HepG2 (cell line): ENCODE measurements around the gene PIK3IP1. TPM values are rescaled to one million over a fixed set of nuclear protein-coding genes. Genes with fewer than 3 reads are reported as not detected.

Experiments used
- ATAC-seq: fragments of 200-7000 bp; cut with Tn5 transposase; 3 replicates; pipeline ENCODE4 v1.9.1; 2020; ENCODE audit warnings: mild to moderate bottlenecking, moderate library complexity
- BruUV-seq: library from RNA; stranded (reverse); fragments of 400-500 nt; replicated peaks from 2 replicates; lab custom pipeline; 2021; lab: Mats Ljungman, UMichigan
- CTCF ChIA-PET: fragments of 300-600 bp; formaldehyde crosslinking; extraction: SDS; loops from one replicate; lab custom pipeline; 2021; ENCODE audit warnings: low total read pairs, inconsistent platforms, low intra/inter-chr PET ratio; lab: Yijun Ruan, JAX
- POLR2A ChIA-PET: fragments of 350-600 bp; sonication (Branson Sonifier 250); formaldehyde crosslinking; loops from one replicate; lab custom pipeline; 2020; ENCODE audit warnings: antibody characterized with exemption, inconsistent platforms; lab: Yijun Ruan, JAX
- DNase-seq: peaks from one replicate; pipeline ENCODE4 v3.0.0-alpha.2; 2015; ENCODE audit warnings: low spot score
- FAIRE-seq: peaks from 3 replicates; lab custom pipeline; 2011; peaks lifted over from hg19 to GRCh38; lab: Jason Lieb, UNC
- H2AFZ ChIP-seq: one replicate; pipeline ENCODE4 v1.6.1; 2011; ENCODE audit warnings: low read length, inconsistent platforms
- H3K27ac ChIP-seq: fragments of 300-600 bp; 3 replicates; pipeline ENCODE4 v1.8.0; 2011; ENCODE audit warnings: mixed run types, mild to moderate bottlenecking, mixed read lengths, low read length, inconsistent platforms; ENCODE audit not compliant: insufficient read depth; ENCODE audit errors: extremely low read length
- H3K27me3 ChIP-seq, 2 experiments: fragments of 200-600 bp in 1 of 2; 2 replicates in 1 of 2; 3 replicates in 1 of 2; pipeline versions ENCODE4 v1.6.0 to v1.8.0; 2011; ENCODE audit warnings: low read length in 2 of 2, mild to moderate bottlenecking in 2 of 2, moderate library complexity in 2 of 2, inconsistent platforms in 1 of 2; ENCODE audit not compliant: insufficient read depth in 2 of 2, control insufficient read depth in 1 of 2
- H3K36me3 ChIP-seq, 2 experiments: fragments of 200-600 bp in 1 of 2; replicated peaks in 1 of 2; 2 replicates in 1 of 2; 3 replicates in 1 of 2; pipeline versions ENCODE4 v1.5.1 to v1.8.0; 2011; ENCODE audit warnings: low read length in 2 of 2, inconsistent platforms in 1 of 2; ENCODE audit not compliant: insufficient read depth in 2 of 2, control insufficient read depth in 1 of 2
- H3K4me1 ChIP-seq: 2 replicates; pipeline ENCODE4 v1.5.1; 2012; ENCODE audit warnings: low read length, inconsistent platforms; ENCODE audit not compliant: insufficient read depth
- H3K4me2 ChIP-seq: 2 replicates; pipeline ENCODE4 v1.6.0; 2011; ENCODE audit warnings: low read depth, low read length, inconsistent platforms
- H3K4me3 ChIP-seq, 3 experiments: fragments of 200-600 bp in 1 of 3; sonication (generic), shearing (Covaris generic) in 1 of 3; replicated peaks in 1 of 3; 2 replicates each; pipeline ENCODE4 v1.5.1; 2011 to 2016; ENCODE audit warnings: low read length in 3 of 3, inconsistent platforms in 2 of 3, low read depth in 2 of 3, mild to moderate bottlenecking in 2 of 3, control low read depth in 1 of 3, mixed read lengths in 1 of 3; ENCODE audit not compliant: insufficient read depth in 1 of 3
- H3K79me2 ChIP-seq: one replicate; pipeline ENCODE4 v1.6.1; 2011; ENCODE audit warnings: low read length, inconsistent platforms; ENCODE audit not compliant: insufficient read depth
- H3K9ac ChIP-seq: 2 replicates; pipeline ENCODE4 v1.6.0; 2011; ENCODE audit warnings: mild to moderate bottlenecking, low read depth, low read length, inconsistent platforms; ENCODE audit not compliant: insufficient read depth
- H3K9me3 ChIP-seq: 2 replicates; pipeline ENCODE4 v1.5.1; 2012; ENCODE audit warnings: mild to moderate bottlenecking, low read length
- H4K20me1 ChIP-seq: 2 replicates; pipeline ENCODE4 v1.6.0; 2011; ENCODE audit warnings: inconsistent platforms, mild to moderate bottlenecking, low read length, moderate library complexity; ENCODE audit not compliant: insufficient read depth
- ARID5B ChIP-seq: IDR thresholded peaks from 2 replicates; pipeline ENCODE4 v1.4.0; 2020; ENCODE audit warnings: mild to moderate bottlenecking, missing genetic modification reagents
- ATF6 ChIP-seq: sonication (generic); formaldehyde crosslinking; conservative IDR thresholded peaks from 2 replicates; pipeline ENCODE4 v1.4.0; 2020; ENCODE audit warnings: missing genetic modification reagents
- BORCS8-MEF2B ChIP-seq: sonication (generic); formaldehyde crosslinking; IDR thresholded peaks from 2 replicates; pipeline ENCODE4 v1.8.0; 2022; ENCODE audit warnings: mild to moderate bottlenecking, missing genetic modification reagents
- MXD3 ChIP-seq: IDR thresholded peaks from 2 replicates; pipeline ENCODE4 v1.6.1; 2016; ENCODE audit warnings: mild to moderate bottlenecking, missing biosample characterization, missing genetic modification reagents
- SALL2 ChIP-seq: sonication (generic); formaldehyde crosslinking; IDR thresholded peaks from 2 replicates; pipeline ENCODE4 v1.8.1; 2023; ENCODE audit warnings: mild to moderate bottlenecking, missing genetic modification reagents, inconsistent platforms
- SSRP1 ChIP-seq: IDR thresholded peaks from 2 replicates; pipeline ENCODE4 v1.6.1; 2016; ENCODE audit warnings: control low read depth
- ZNF282 ChIP-seq: fragments of 450-650 bp; IDR thresholded peaks from 2 replicates; pipeline ENCODE4 v1.6.1; 2018; ENCODE audit not compliant: partially characterized antibody
- ZNF296 ChIP-seq: sonication (generic); formaldehyde crosslinking; conservative IDR thresholded peaks from 2 replicates; pipeline ENCODE4 v1.5.0; 2020; ENCODE audit warnings: mild to moderate bottlenecking, missing genetic modification reagents
- ZNF362 ChIP-seq: sonication (generic); formaldehyde crosslinking; IDR thresholded peaks from 2 replicates; pipeline ENCODE4 v1.4.0; 2020; ENCODE audit warnings: missing genetic modification reagents, mild to moderate bottlenecking, borderline replicate concordance
- in situ Hi-C: cut with HindIII; loops from 2 replicates; pipeline ENCODE4 v1.10.0; 2017; ENCODE audit warnings: low pct_unique_long_range_greater_than_20kb; ENCODE audit not compliant: extremely low pct_ligation_motif_present
- intact Hi-C: fragments of 100-400 bp; cut with micrococcal nuclease; formaldehyde crosslinking; loops from one replicate; pipeline ENCODE4 v1.10.0; 2022; ENCODE audit not compliant: unreplicated experiment
- polyA plus RNA-seq, 8 experiments: library from polyadenylated mRNA; depleted of rRNA in 3 of 8; stranded (reverse) in 7 of 8; unstranded in 1 of 8; fragments of >200 nt; fragmentation: Illumina TruSeq in 4 of 8; extraction: Trizol in 4 of 8; gene quantifications; 2 replicates each; pipeline versions ENCODE4 v1.2.1 to v1.2.3, GENCODE V29; 2011 to 2016; ENCODE audit warnings: low read depth in 4 of 8, missing spikeins in 1 of 8, mixed read lengths in 1 of 8; ENCODE audit not compliant: insufficient read depth in 1 of 8
- total RNA-seq, 5 experiments: library from RNA; depleted of rRNA; stranded (reverse); fragments of >200 nt; fragmentation: Illumina TruSeq; extraction: Trizol; gene quantifications; 2 replicates each; pipeline ENCODE4 v1.2.3, GENCODE V29; 2016; ENCODE audit warnings: low read depth in 1 of 5

The PIK3IP1 gene
- total and polyA plus RNA-seq, 2 of the 13 experiments (the other 11 are each of a cell fraction or from before 2014, with no cell fraction given): 1.3 to 2.5 TPM

- no TSS peak for BruUV-seq
- in situ Hi-C loops (no loop called here), intact Hi-C loops (no loop called here)
- Histone ChIP-seq H3K4me3 (no peak overlapping the region), H3K79me2 (peaks cover 51% of the 10 kb centered on the region), H2AFZ (no peak overlapping the region), H3K27me3 (no peaks in the 10 kb centered on the region), H3K4me2 (no peak overlapping the region), H4K20me1 (peaks cover 36% of the 10 kb centered on the region; the same call in 1 of the 2 replicates), H3K4me1 (peaks cover 41% of the 10 kb centered on the region), H3K9me3 (no peaks in the 10 kb centered on the region), H3K27ac (no peak overlapping the region), H3K36me3 (peaks cover 9 to 62% of the 10 kb centered on the region in 2 experiments), H3K9ac (no peak overlapping the region)
- CTCF ChIA-PET: no interaction called here
- POLR2A ChIA-PET: no interaction called here
- no peak for TF ChIP-seq ZNF362 (CRISPR knock-in tag)
- no peak for TF ChIP-seq ATF6 (CRISPR knock-in tag)
- no peak for TF ChIP-seq BORCS8-MEF2B
- no peak for TF ChIP-seq ZNF296 (CRISPR knock-in tag)
- no peak for TF ChIP-seq ARID5B (CRISPR knock-in tag)
- no peak for TF ChIP-seq SALL2 (CRISPR knock-in tag)
- TF ChIP-seq SSRP1 (CRISPR knock-in tag): no peak
- no peak for TF ChIP-seq MXD3 (CRISPR knock-in tag)
- no peak for TF ChIP-seq ZNF282
- ATAC-seq (no peak), DNase-seq (no peak), FAIRE-seq (no peak)
Observed at GRCh38 chr22:31241936-31242335, 50.4 kb downstream of the PIK3IP1 start.
